Adrenal gland (tissue), 12 donors: ENCODE results near the gene USPL1. TPM values are rescaled to one million over a fixed set of nuclear protein-coding genes. Genes with fewer than 3 reads are reported as not detected.

Experiments used
- DNase-seq, 7 donors: peaks; one replicate each; pipeline ENCODE4 v3.0.0-alpha.2; 2019 to 2020
- H3K27ac ChIP-seq, 5 donors: fragments of 200-600 bp; sonication (generic) in 4 of 5; 1 replicate in 3 of 5; 2 replicates in 2 of 5; pipeline versions ENCODE4 v1.5.1 to v1.8.0; 2016 to 2020; ENCODE audit warnings: mild to moderate bottlenecking in 1 of 5
- H3K27me3 ChIP-seq: fragments of 200-600 bp; 2 replicates; pipeline ENCODE4 v1.8.0; 2021
- H3K36me3 ChIP-seq, 2 donors: fragments of 200-600 bp; replicated peaks in 1 of 2; 1 replicate in 1 of 2; 2 replicates in 1 of 2; pipeline versions ENCODE4 v1.5.1 to v1.8.0; 2018 to 2022
- H3K4me1 ChIP-seq, 2 donors: fragments of 200-600 bp; replicated peaks in 1 of 2; 1 replicate in 1 of 2; 2 replicates in 1 of 2; pipeline versions ENCODE4 v1.5.1 to v1.8.0; 2018 to 2021
- H3K4me3 ChIP-seq, 4 donors: fragments of 200-600 bp; sonication (generic) in 3 of 4; one replicate each; pipeline ENCODE4 v1.5.1; 2016 to 2018
- H3K9me3 ChIP-seq, 3 donors: fragments of 200-600 bp; sonication (generic) in 1 of 3; replicated peaks in 1 of 3; 1 replicate in 2 of 3; 2 replicates in 1 of 3; pipeline versions ENCODE4 v1.5.1 to v1.8.0; 2016 to 2021
- CTCF ChIP-seq, 6 experiments: fragments of 450-650 bp in 4 of 6; fragments of 200-600 bp in 2 of 6; sonication (generic) in 1 of 6; IDR thresholded peaks; 1 replicate in 5 of 6; 2 replicates in 1 of 6; pipeline versions ENCODE4 v1.5.1 to v1.8.0; 2016 to 2021; ENCODE audit warnings: antibody characterized with exemption in 6 of 6, mild to moderate bottlenecking in 2 of 6, moderate library complexity in 1 of 6
- POLR2A ChIP-seq, 2 donors: fragments of 450-650 bp; IDR thresholded peaks; one replicate each; pipeline ENCODE4 v1.6.1; 2017; ENCODE audit warnings: antibody characterized with exemption in 2 of 2, mild to moderate bottlenecking in 2 of 2, moderate library complexity in 1 of 2
- WGBS, 4 donors: extraction: QIAGEN DNeasy Blood & Tissue Kit in 2 of 4; methylation state at CpG; one replicate each; pipeline versions ENCODE4 v1.1.5 to v1.1.7; 2013 to 2017; 5-methylcytosine and 5-hydroxymethylcytosine counted together
- intact Hi-C, 2 donors: fragments of 100-400 bp; cut with DNase I; formaldehyde crosslinking; loops; one replicate each; pipeline versions ENCODE4 v1.14.1 to v1.15.0; 2022 to 2023
- polyA plus RNA-seq, 3 donors: library from polyadenylated mRNA; stranded (reverse); fragments of 200-250 nt in 2 of 3; fragments of 350-450 nt in 1 of 3; fragmentation: Illumina TruSeq in 1 of 3; extraction: RNeasy Lipid Tissue Mini Kit (QIAGEN cat#74804) in 1 of 3; gene quantifications; one replicate each; pipeline ENCODE4 v1.2.3, GENCODE V29; 2013 to 2014
- total RNA-seq, 9 donors: library from RNA; depleted of rRNA in 4 of 9; stranded (reverse); fragments of >200 nt in 4 of 9; fragments of 120-200 nt in 1 of 9; fragmentation: NEBNext Ultra II Directional in 1 of 9; extraction: Animal tissue kit (Norgen Biotek cat#: 25700) in 1 of 9; gene quantifications; one replicate each; pipeline versions ENCODE4 v1.1.0 to v1.2.4, GENCODE V29; 2013 to 2023
- donor health status: healthy with polysubstance abuse.
- donor health status: Bipolar disorder and iron deficiency.
- donor health status: DM: yes; HTN: yes; CAD: no.
- donor health status: DM: no; HTN: no; CAD: no.
- donor health status: DM: no; HTN: no; CAD: no.
- donor health status: DM: yes; HTN: yes; CAD: no.

Gene USPL1
- total and polyA plus RNA-seq, 12 donors: 6.3 to 23.8 (median 15.5) TPM

- H3K27ac ChIP-seq: peak overlapping the region; percentile 2 to 64 (median 45)
- TF ChIP-seq CTCF (IDR thresholded peaks at IDR 0.05): peak in 2 of 6 experiments; percentile 14 to 25
- TF ChIP-seq POLR2A (IDR thresholded peaks at IDR 0.05): peak in 1 of 2 donors; percentile 27
- H3K27me3 ChIP-seq: no peaks in the 10 kb centered on the region
- no peaks in the 10 kb centered on the region for H3K9me3 ChIP-seq
- DNase-seq: peak in 1 of 7 donors; percentile 25
- H3K36me3 ChIP-seq: no peaks in the 10 kb centered on the region
- WGBS, 4 donors: 0% methylated on average over 1 of the region's 1 CpG
- peaks cover 6 to 29% of the 10 kb centered on the region in 2 donors for H3K4me1 ChIP-seq
- intact Hi-C loops: loop anchor here in 1 of 2 donors (10.0 kb wide), 1 partner anchor 108 kb away; the partner anchor contains the start of gene HMGB1
- H3K4me3 ChIP-seq: peak overlapping the region in 2 of 4 donors; percentile 4 to 49
These were observed 44.9 kb upstream of the USPL1 start for GRCh38 chr13:30572859-30573275.

GRCh38 chr13:30576528-30576927, 41.2 kb upstream of the USPL1 start:
- Histone ChIP-seq H3K36me3 (no peaks in the 10 kb centered on the region), H3K9me3 (no peaks in the 10 kb centered on the region), H3K27me3 (no peaks in the 10 kb centered on the region), H3K4me3 (no peak overlapping the region), H3K27ac (peak overlapping the region in 2 of 5 donors; percentile 26 to 37), H3K4me1 (peaks cover 10 to 23% of the 10 kb centered on the region in 2 donors)
- intact Hi-C loops: loop anchor here in 1 of 2 donors (10.0 kb wide), 1 partner anchor 112 kb away; the partner anchor contains the start of gene HMGB1
- DNase-seq: peak; percentile 41 to 80 (median 74)
- no peak for TF ChIP-seq CTCF (IDR thresholded peaks at IDR 0.05)
- 35 to 44% (median 40%) methylated on average over 7 of the region's 7 CpGs for WGBS, 4 donors

GRCh38 chr13:30577401-30577852, 40.3 kb upstream of the USPL1 start:
- Histone ChIP-seq H3K4me1 (peaks cover 10 to 19% of the 10 kb centered on the region in 2 donors), H3K27ac (peak overlapping the region in 1 of 5 donors; percentile 63), H3K36me3 (no peaks in the 10 kb centered on the region), H3K9me3 (no peaks in the 10 kb centered on the region), H3K4me3 (no peak overlapping the region), H3K27me3 (no peaks in the 10 kb centered on the region)
- DNase-seq: peak; percentile 50 to 79 (median 73)
- TF ChIP-seq POLR2A (IDR thresholded peaks at IDR 0.05) (peak in 1 of 2 donors; percentile 31), CTCF (IDR thresholded peaks at IDR 0.05) (no peak)
- 31 to 39% (median 35%) methylated on average over 6 of the region's 6 CpGs for WGBS, 4 donors
- intact Hi-C loops: loop anchor here in 1 of 2 donors (10.0 kb wide), 1 partner anchor 113 kb away; the partner anchor contains the start of gene HMGB1

GRCh38 chr13:30580852-30581502, 36.7 kb upstream of the USPL1 start:
- no peaks in the 10 kb centered on the region for H3K27me3 ChIP-seq
- TF ChIP-seq POLR2A (IDR thresholded peaks at IDR 0.05) (peak in 1 of 2 donors; percentile 51), CTCF (IDR thresholded peaks at IDR 0.05) (no peak)
- WGBS, 4 donors: 61 to 73% (median 66%) methylated on average over 3 of the region's 3 CpGs

More at GRCh38 chr13:30580852-30581502, 36.7 kb upstream of the USPL1 start:
- intact Hi-C loops: no loop called here
- H3K36me3 ChIP-seq: no peaks in the 10 kb centered on the region
- H3K27ac ChIP-seq: peak overlapping the region; percentile 49 to 81 (median 76)
- no peaks in the 10 kb centered on the region for H3K9me3 ChIP-seq
- H3K4me3 ChIP-seq: no peak overlapping the region
- H3K4me1 ChIP-seq: peaks cover 10 to 18% of the 10 kb centered on the region in 2 donors
- peak; percentile 64 to 85 (median 75) for DNase-seq
